ENCODE measurements around the gene KLHL29.

DNA sequence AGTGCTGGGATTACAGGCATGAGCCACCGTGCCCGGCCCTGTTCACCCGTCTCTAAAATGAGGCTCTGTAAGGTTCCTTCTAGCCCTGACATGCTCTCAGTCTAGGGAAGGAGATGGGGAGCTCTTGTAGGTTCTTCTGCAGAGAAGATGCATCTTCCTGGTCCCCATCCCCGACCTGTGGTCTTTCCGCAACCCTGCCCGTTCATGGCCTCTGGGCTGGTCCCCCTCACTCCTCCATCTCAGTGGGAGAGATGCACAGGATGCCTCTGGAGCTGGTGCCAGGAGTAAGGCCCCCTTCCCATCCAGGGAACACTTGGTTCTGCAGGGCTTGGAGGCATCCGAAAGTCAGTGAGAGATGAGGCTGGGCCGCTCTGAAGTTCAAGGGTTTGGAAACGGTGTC, 212.7 kb downstream of the KLHL29 start:
- no peak for TF ChIP-seq CTCF (conservative IDR thresholded peaks at IDR 0.05)
- no peak for TF ChIP-seq ZFX (IDR thresholded peaks at IDR 0.05)
